ENCODE measurements around the gene OSBPL3. TPM values are rescaled to one million over a fixed set of nuclear protein-coding genes. Genes with fewer than 3 reads are reported as not detected.

OSBPL3 gene
- total RNA-seq, 4 donors from 2014 or later, result 3.1 to 7.0 (median 5.3) TPM

GRCh38 chr7:24760968-24761367, 219.0 kb downstream of the OSBPL3 start:
- no peak for DNase-seq
- Histone ChIP-seq H3K27me3 (no peaks in the 10 kb centered on the region), H3K36me3 (no peaks in the 10 kb centered on the region), H3K4me3 (no peak overlapping the region), H3K9me3 (no peaks in the 10 kb centered on the region), H3K27ac (no peak overlapping the region), H3K4me1 (peaks cover 18 to 44% of the 10 kb centered on the region in 2 donors)
- no peak for TF ChIP-seq CTCF (IDR thresholded peaks at IDR 0.05 in 4 of 5, conservative IDR thresholded peaks at IDR 0.05 in 1 of 5)
- no peak for TF ChIP-seq POLR2A (IDR thresholded peaks at IDR 0.05)
- in situ Hi-C loops (cut with MboI; ENCODE audit: low sequenced_read_pairs in 4 of 4), result no loop called here
- intact Hi-C loops (cut with DNase I; ENCODE audit: low total_unique reads), result no loop called here
- no peak for ATAC-seq

- TF ChIP-seq POLR2A (IDR thresholded peaks at IDR 0.05) (peak; percentile 62 to 67), CTCF (IDR thresholded peaks at IDR 0.05 in 4 of 5, conservative IDR thresholded peaks at IDR 0.05 in 1 of 5) (no peak)
- no peaks in the 10 kb centered on the region for H3K9me3 ChIP-seq
- H3K4me1 ChIP-seq, result peaks cover 9 to 18% of the 10 kb centered on the region in 2 donors
- H3K36me3 ChIP-seq, result no peaks in the 10 kb centered on the region
- ATAC-seq (peak; percentile 64 to 71), DNase-seq (peak in 1 of 2 donors; percentile 52)
- intact Hi-C loops (cut with DNase I; ENCODE audit: low total_unique reads) (no loop called here), in situ Hi-C loops (cut with MboI; ENCODE audit: low sequenced_read_pairs in 4 of 4) (no loop called here)
- peak within 1 kb of the TSS; percentile 61 to 88 (median 71) for H3K4me3 ChIP-seq
- peak within 1 kb of the TSS; percentile 82 to 94 (median 88) for H3K27ac ChIP-seq
- no peaks in the 10 kb centered on the region for H3K27me3 ChIP-seq
Measured at GRCh38 chr7:24757353-24758275, 222.4 kb downstream of the OSBPL3 start, which contains the start of gene GSDME. Gene GSDME, minus strand, starts transcription at chr7:24757464. Its CDS starts 7,690 bp downstream, at chr7:24749774.

- H3K27me3 ChIP-seq, result no peaks in the 10 kb centered on the region
- peak in 1 of 2 donors; percentile 28 for DNase-seq
- peak overlapping the region; percentile 82 to 94 (median 88) for H3K27ac ChIP-seq
- H3K36me3 ChIP-seq, result no peaks in the 10 kb centered on the region
- ATAC-seq, result peak; percentile 45 to 50
- peaks cover 9 to 18% of the 10 kb centered on the region in 2 donors for H3K4me1 ChIP-seq
- in situ Hi-C loops (cut with MboI; ENCODE audit: low sequenced_read_pairs in 4 of 4) (no loop called here), intact Hi-C loops (cut with DNase I; ENCODE audit: low total_unique reads) (no loop called here)
- peak overlapping the region; percentile 61 to 88 (median 71) for H3K4me3 ChIP-seq
- no peak for TF ChIP-seq POLR2A (IDR thresholded peaks at IDR 0.05)
- no peak for TF ChIP-seq CTCF (IDR thresholded peaks at IDR 0.05 in 4 of 5, conservative IDR thresholded peaks at IDR 0.05 in 1 of 5)
- no peaks in the 10 kb centered on the region for H3K9me3 ChIP-seq
Measured at GRCh38 chr7:24756545-24757352, 223.2 kb downstream of the OSBPL3 start.

GRCh38 chr7:24755541-24756407, 224.2 kb downstream of the OSBPL3 start:
- Histone ChIP-seq H3K9me3 (no peaks in the 10 kb centered on the region), H3K27ac (peak overlapping the region; percentile 82 to 94 (median 88)), H3K36me3 (no peaks in the 10 kb centered on the region), H3K4me3 (peak overlapping the region in 1 of 4 donors; percentile 68), H3K4me1 (peaks cover 9 to 18% of the 10 kb centered on the region in 2 donors), H3K27me3 (no peaks in the 10 kb centered on the region)
- in situ Hi-C loops (cut with MboI; ENCODE audit: low sequenced_read_pairs in 4 of 4) (no loop called here), intact Hi-C loops (cut with DNase I; ENCODE audit: low total_unique reads) (no loop called here)
- ATAC-seq (peak; percentile 18 to 48), DNase-seq (no peak)
- TF ChIP-seq POLR2A (IDR thresholded peaks at IDR 0.05) (no peak), CTCF (IDR thresholded peaks at IDR 0.05 in 4 of 5, conservative IDR thresholded peaks at IDR 0.05 in 1 of 5) (no peak)

Measured in gastrocnemius medialis (tissue), 4 donors.